ENCODE results near the gene RNF8. TPM values are rescaled to one million over a fixed set of nuclear protein-coding genes. Genes with fewer than 3 reads are reported as not detected.
A peak's percentile ranks its signal among the peaks of the same experiment; 100 is the strongest.

The RNF8 gene
- total RNA-seq, 4 donors from 2014 or later = 5.9 to 42.6 (median 19.1) TPM

DNA sequence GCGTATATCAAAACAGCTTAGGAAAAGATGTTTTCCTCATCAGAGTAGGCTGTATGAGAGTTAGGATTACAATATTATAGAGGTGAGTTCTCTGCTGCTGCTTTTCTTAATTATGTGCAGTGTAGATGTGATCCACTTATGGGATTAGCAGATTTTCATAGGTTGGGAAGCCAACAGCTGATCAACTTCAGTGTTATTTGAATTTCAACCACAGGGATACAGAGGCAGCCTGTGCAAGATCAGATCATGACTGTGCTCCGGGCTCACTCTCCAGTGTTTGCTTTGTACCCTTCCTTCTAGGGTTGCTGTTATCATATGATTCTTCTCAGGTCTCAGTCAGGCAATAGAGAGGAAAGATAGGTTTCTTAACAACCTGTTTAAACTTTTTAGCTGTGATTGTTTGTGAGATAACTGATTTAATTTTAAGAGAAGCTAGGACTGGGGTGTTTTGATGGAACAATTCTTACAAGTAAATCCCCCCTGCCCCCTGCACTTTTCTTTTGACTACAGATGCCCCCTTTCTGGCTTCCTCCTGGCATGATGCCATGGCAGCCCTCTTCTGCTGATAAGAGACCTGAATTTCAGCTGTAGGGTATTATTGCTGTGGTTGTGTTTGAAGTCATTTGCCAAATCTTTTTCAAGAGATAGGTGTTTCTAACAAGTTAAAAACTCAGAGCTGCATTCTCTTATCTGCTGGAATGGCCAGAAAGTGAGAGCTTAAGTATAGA is 8.5 kb downstream of the RNF8 start:
- no peak for TF ChIP-seq POLR2A (IDR thresholded peaks at IDR 0.05)
- TF ChIP-seq, protein P1, sequence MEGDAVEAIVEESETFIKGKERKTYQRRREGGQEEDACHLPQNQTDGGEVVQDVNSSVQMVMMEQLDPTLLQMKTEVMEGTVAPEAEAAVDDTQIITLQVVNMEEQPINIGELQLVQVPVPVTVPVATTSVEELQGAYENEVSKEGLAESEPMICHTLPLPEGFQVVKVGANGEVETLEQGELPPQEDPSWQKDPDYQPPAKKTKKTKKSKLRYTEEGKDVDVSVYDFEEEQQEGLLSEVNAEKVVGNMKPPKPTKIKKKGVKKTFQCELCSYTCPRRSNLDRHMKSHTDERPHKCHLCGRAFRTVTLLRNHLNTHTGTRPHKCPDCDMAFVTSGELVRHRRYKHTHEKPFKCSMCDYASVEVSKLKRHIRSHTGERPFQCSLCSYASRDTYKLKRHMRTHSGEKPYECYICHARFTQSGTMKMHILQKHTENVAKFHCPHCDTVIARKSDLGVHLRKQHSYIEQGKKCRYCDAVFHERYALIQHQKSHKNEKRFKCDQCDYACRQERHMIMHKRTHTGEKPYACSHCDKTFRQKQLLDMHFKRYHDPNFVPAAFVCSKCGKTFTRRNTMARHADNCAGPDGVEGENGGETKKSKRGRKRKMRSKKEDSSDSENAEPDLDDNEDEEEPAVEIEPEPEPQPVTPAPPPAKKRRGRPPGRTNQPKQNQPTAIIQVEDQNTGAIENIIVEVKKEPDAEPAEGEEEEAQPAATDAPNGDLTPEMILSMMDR (IDR thresholded peaks at IDR 0.05) = no peak
- H3K4me1 ChIP-seq = no peaks in the 10 kb centered on the region

DNA sequence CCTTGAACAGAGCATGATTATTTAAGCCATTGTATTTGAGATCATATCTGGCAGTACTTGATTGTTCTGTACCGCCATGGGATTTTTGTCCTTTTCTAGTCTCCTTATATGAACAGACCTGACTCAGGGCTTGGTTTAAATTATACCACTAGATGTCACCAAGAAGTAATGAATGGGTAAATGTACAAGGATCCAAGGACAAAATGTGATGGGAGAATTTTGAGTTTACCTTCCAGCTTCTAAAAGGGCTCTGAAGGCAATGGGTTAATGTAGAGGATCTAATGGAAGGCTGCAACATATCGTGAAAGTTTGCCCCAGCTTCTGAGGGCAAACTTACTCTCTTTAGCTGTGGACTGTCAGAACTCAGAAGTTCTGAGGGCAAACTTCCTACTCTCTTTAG is 12.0 kb downstream of the RNF8 start:
- TF ChIP-seq, protein P1 (IDR thresholded peaks at IDR 0.05) = peak in 1 of 4 experiments; percentile 6
- no peak for TF ChIP-seq POLR2A (IDR thresholded peaks at IDR 0.05)

More for the DNA sequence above, 8.5 kb downstream of the RNF8 start:
- H3K4me3 ChIP-seq = no peak overlapping the region
- no peaks in the 10 kb centered on the region for H3K9me3 ChIP-seq
- DNase-seq = no peak
- no peak overlapping the region for H3K27ac ChIP-seq
- intact Hi-C loops (cut with DNase I; ENCODE audit: low total_unique reads) = no loop called here
- no peaks in the 10 kb centered on the region for H3K36me3 ChIP-seq
- H3K27me3 ChIP-seq = no peaks in the 10 kb centered on the region

DNA sequence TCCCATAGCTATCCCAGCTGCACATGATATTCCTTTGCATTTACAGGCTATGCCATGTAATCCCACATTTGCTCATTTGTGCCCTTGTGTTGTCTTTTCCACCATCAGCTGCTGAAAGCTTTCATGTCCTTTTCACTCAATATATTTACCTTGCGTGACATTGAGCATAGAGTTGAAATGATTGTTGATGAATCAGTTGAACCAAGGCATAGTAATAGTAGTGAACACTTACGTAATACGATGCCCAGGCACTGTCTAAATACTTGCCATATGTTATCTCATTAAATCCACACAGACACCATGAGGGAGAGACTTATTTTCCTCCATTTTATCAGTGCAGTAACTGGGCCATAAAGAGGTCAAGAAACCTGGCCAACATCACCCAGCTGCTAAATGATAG is 13.1 kb downstream of the RNF8 start:
- TF ChIP-seq, protein P1 (IDR thresholded peaks at IDR 0.05) = no peak
- TF ChIP-seq POLR2A (IDR thresholded peaks at IDR 0.05) = no peak
- no peak for DNase-seq
- Histone ChIP-seq H3K36me3 (no peaks in the 10 kb centered on the region), H3K9me3 (no peaks in the 10 kb centered on the region), H3K27ac (no peak overlapping the region), H3K4me3 (no peak overlapping the region), H3K4me1 (no peaks in the 10 kb centered on the region), H3K27me3 (no peaks in the 10 kb centered on the region)
- intact Hi-C loops (cut with DNase I; ENCODE audit: low total_unique reads) = no loop called here

More for the DNA sequence above, 12.0 kb downstream of the RNF8 start:
- H3K9me3 ChIP-seq = no peaks in the 10 kb centered on the region
- no peaks in the 10 kb centered on the region for H3K27me3 ChIP-seq
- intact Hi-C loops (cut with DNase I; ENCODE audit: low total_unique reads) = no loop called here
- no peak for DNase-seq
- no peaks in the 10 kb centered on the region for H3K4me1 ChIP-seq
- no peaks in the 10 kb centered on the region for H3K36me3 ChIP-seq
- H3K27ac ChIP-seq = no peak overlapping the region
- H3K4me3 ChIP-seq = no peak overlapping the region

DNA sequence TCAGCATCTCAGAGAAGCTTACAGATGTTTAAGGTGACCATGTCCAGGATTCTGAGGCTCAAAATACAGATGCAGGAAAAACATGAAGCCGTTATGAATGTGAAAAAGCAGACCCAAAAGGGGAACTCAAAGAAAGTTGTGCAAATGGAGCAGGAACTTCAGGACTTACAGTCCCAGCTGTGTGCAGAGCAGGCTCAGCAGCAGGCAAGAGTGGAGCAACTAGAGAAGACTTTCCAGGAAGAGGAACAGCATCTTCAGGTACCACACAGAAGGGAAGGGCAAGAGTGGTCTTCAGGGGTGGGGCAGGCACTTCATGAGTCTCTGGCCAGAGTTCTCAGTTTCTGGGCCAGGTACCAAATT is 15.2 kb downstream of the RNF8 start:
- Histone ChIP-seq H3K9me3 (no peaks in the 10 kb centered on the region), H3K27me3 (no peaks in the 10 kb centered on the region), H3K27ac (no peak overlapping the region), H3K4me1 (no peaks in the 10 kb centered on the region), H3K36me3 (no peaks in the 10 kb centered on the region), H3K4me3 (no peak overlapping the region)
- intact Hi-C loops (cut with DNase I; ENCODE audit: low total_unique reads) = no loop called here
- no peak for TF ChIP-seq POLR2A (IDR thresholded peaks at IDR 0.05)
- DNase-seq = no peak

DNA sequence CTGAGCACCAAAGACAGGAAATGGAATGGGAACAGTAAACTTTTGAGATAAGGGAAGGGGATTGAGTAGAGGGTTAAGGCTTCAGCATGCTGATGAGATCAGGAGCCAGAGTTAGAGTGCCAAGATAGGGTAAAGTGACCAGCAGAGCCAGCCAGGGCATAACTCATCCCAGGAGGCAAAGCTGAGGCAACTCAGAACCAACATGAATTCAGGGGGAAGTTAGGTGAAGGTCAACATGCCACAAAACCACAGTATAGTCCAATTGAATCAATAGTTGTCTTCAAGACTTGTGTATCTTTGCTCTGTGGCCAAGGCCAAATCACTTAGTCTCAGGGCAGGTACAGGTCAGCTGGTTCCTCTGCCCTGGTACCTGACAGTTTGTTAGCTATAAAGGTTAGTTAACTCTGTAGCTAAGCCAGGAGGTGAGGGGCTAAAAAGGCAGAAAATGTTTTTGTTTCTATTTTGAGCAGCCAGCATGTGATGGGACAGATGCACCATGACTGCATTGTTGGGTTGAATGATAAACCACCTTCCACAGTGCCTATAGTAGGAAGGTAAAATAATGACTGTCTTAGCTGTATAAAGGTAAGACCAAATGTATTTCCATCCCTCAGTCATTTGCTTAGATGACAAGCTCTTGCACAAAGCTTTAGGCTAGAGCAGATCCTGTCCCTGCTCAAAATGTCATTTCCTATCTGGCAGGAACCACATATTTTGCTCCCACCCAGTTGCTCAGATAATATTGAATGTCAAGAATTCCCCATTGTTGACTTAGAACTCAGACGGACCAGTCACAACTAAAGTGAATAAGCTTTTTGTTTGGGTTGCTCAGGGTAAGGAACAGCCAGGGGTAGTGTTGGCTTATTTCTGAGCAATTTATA is 15.8 kb downstream of the RNF8 start:
- DNase-seq = no peak
- H3K4me3 ChIP-seq = no peak overlapping the region
- no peak overlapping the region for H3K27ac ChIP-seq
- TF ChIP-seq, protein P1 (IDR thresholded peaks at IDR 0.05) = no peak
- TF ChIP-seq POLR2A (IDR thresholded peaks at IDR 0.05) = no peak
- intact Hi-C loops (cut with DNase I; ENCODE audit: low total_unique reads) = no loop called here
- H3K4me1 ChIP-seq = no peaks in the 10 kb centered on the region
- no peaks in the 10 kb centered on the region for H3K36me3 ChIP-seq
- H3K9me3 ChIP-seq = no peaks in the 10 kb centered on the region
- H3K27me3 ChIP-seq = no peaks in the 10 kb centered on the region
